ENCODE measurements around the gene RIMS3.

Gene RIMS3

DNA sequence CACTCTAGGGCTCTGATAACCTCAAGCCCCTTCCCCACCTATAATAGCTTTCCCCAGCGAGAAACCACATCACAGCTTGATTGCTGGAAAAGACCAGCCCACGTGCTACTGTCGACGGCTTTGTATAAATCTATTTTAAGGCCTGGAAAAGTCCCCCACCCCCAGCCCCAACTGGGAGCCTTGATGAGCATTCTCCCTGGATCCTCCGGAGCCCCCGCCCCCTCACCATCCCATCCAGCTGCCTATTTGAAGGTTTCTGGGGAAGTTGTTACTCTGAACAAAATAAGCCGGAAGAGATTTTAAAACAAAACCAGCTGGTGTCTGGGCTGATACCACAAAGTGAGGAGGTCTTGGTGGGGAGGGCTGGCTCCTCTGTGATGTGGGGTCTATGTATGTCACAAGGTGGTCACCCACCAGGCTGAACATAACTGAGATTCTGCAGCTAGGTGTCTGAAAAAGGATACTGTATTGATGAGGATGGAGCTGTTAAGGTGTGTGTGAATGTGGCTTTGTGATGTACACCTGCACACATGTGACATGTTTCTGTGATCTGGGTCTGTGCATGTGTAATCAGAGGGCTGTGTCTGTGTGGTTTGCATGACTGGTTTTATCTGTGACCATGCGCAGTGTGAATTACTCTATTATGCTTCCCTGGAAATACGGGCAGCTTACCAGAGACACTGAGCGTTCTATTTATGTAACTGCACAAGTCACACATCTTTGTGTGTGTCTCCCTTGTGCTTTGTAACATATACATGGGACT lies 25.0 kb downstream of the RIMS3 start:
- no peak for DNase-seq (ENCODE audit: low spot score)
- TF ChIP-seq, protein P1, sequence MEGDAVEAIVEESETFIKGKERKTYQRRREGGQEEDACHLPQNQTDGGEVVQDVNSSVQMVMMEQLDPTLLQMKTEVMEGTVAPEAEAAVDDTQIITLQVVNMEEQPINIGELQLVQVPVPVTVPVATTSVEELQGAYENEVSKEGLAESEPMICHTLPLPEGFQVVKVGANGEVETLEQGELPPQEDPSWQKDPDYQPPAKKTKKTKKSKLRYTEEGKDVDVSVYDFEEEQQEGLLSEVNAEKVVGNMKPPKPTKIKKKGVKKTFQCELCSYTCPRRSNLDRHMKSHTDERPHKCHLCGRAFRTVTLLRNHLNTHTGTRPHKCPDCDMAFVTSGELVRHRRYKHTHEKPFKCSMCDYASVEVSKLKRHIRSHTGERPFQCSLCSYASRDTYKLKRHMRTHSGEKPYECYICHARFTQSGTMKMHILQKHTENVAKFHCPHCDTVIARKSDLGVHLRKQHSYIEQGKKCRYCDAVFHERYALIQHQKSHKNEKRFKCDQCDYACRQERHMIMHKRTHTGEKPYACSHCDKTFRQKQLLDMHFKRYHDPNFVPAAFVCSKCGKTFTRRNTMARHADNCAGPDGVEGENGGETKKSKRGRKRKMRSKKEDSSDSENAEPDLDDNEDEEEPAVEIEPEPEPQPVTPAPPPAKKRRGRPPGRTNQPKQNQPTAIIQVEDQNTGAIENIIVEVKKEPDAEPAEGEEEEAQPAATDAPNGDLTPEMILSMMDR (IDR thresholded peaks at IDR 0.05; ENCODE audit: extremely low read depth, insufficient read depth, missing control alignments): no peak
- in situ Hi-C loops (cut with MboI; ENCODE audit: low pct_unique_long_range_greater_than_20kb, low sequenced_read_pairs, unreplicated experiment): no loop called here

DNA sequence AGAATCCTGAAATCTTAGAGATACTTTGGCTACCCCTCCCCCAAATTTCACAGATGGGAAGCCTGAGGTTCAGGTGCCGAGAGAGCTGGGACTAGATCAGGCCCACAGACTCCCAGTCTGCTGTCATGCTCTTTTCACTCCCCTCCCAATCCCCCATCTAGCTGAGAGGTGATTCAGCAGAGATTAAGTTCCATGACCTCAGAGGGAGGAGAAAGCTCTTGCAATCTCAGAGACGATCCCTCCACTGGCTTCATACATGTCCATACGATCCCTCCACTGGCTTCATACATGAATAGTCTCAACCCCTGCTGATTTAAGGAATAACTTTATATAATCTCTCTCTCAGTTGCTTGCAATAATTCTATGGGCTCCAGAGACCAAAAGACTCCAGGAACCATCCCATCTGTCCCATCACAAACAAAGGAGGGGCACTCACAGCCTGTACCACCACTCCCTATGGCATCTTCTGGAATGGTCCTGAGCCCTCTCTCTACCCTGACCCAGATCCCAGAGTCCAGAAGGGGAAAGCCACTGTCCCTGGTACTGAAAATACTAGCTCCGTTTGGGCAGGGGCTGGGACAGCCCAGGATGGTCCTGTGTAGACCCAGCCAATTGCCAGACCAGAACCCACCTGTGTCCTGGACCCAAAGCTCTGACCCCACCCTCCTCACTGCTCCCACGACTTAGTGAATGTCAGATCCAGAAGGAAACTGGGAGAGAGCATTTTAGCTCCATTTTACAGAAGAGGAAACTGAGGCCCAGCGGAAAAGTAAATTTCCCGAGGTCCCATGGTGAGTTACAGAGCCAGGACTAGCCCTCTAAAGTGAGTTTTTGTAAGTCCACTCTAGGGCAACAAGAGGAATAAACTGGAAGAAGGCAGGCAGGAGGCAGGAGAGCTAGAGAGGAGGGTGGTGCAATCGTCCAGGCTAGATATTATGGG lies 27.1 kb downstream of the RIMS3 start:
- in situ Hi-C loops (cut with MboI; ENCODE audit: low pct_unique_long_range_greater_than_20kb, low sequenced_read_pairs, unreplicated experiment): no loop called here
- TF ChIP-seq, protein P1 (IDR thresholded peaks at IDR 0.05; ENCODE audit: extremely low read depth, insufficient read depth, missing control alignments): no peak
- DNase-seq (ENCODE audit: low spot score): no peak

DNA sequence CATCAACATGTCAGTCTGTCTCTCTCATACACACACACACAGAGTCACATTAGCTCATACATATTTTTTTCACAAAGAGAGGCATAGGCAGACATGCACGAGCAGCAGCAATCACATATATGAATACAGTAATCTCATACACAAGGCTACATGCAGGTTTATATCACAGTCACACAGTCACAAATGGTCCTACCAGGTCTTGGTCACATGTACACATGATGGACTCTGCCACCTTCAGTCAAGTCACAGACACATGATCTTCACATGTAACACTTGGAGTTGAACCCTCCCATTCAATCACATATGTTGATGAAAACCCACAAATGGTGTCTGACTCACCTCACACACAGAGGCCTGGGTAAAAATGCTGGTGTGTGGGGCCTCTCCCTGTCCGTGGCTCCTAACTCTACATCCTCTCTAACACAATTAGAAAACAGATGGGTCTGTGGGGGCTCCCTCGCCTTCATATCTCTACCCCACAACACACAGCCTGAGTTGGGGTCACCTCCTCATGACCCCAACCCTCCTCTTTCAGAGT lies 27.9 kb downstream of the RIMS3 start:
- no peak for DNase-seq (ENCODE audit: low spot score)
- TF ChIP-seq, protein P1 (IDR thresholded peaks at IDR 0.05; ENCODE audit: extremely low read depth, insufficient read depth, missing control alignments): no peak
- in situ Hi-C loops (cut with MboI; ENCODE audit: low pct_unique_long_range_greater_than_20kb, low sequenced_read_pairs, unreplicated experiment): no loop called here

DNA sequence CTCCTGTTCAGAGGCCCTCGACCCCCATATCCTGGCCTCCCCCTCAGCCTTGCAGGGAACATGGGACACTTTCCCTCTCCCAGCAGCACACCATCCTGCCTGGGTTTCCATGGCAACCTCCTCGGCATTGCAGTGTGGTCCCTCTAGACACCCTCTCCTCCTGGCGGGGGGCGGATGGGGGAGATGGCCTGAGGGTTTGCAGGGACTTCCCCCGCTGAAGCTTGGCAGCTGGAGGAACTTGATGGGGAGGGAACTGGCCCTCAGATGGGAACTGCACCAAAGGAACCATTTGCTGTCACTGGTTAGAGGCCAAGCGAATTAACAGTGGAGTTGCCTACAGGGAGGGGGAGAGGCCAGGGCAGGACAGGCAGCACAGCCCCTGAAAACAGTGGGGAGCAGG lies 28.7 kb downstream of the RIMS3 start:
- TF ChIP-seq, protein P1 (IDR thresholded peaks at IDR 0.05; ENCODE audit: extremely low read depth, insufficient read depth, missing control alignments): no peak
- no peak for DNase-seq (ENCODE audit: low spot score)
- in situ Hi-C loops (cut with MboI; ENCODE audit: low pct_unique_long_range_greater_than_20kb, low sequenced_read_pairs, unreplicated experiment): no loop called here

DNA sequence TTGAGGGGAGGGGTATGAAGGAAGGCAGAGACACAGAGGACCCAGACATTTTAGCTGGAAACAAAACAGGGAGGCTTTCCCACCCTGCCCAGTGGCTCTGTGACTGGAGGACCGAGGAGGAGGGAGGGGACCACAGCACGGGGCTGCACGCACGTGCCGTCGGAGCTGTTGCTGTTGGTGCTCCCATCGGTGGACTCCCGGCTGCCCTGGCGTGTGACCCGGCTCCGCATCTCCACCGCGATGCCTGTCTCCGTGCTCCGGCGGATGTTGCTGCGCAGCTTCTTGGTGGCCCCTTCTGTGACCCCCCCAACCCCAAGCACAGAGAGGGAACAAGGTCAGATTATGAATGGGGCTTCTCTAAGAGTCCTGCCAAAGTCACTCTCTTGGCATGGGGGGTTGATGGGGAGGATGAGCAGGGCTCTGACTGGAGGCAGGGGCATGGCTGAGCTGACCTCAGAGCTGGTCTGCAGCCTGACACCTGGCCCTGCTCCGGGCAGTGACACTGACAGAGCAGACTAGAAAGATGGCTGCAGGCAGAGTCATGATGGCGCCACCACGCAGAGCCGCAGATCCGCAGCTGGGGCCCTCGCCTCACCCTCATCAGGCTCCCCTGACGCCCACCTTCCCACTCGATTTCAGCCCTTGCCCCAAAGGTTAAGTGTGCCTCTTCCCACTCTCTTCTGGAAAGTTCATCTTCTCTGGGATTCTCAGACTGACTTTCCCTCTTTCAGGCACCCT lies 29.6 kb downstream of the RIMS3 start:
- TF ChIP-seq, protein P1 (IDR thresholded peaks at IDR 0.05; ENCODE audit: extremely low read depth, insufficient read depth, missing control alignments): no peak
- no peak for DNase-seq (ENCODE audit: low spot score)
- in situ Hi-C loops (cut with MboI; ENCODE audit: low pct_unique_long_range_greater_than_20kb, low sequenced_read_pairs, unreplicated experiment): no loop called here

Measured in GM13977 (cell line).